HL-60 (cell line): ENCODE results near the gene KAZALD1.
A peak's percentile ranks its signal among the peaks of the same experiment; 100 is the strongest.
"Not testable (repeated sequence)": the region's sequence is repeated elsewhere in the genome, so short reads cannot be mapped to it uniquely, and the experiment has no call there.

Experiments
- DNase-seq, 2 experiments: peaks; one replicate each; pipeline ENCODE4 v3.0.0-alpha.2; 2010 to 2020; ENCODE audit warnings: low read depth in 1 of 2, low spot score in 1 of 2
- H3K27ac ChIP-seq: fragments of 250-450 bp; sonication (Bioruptor Pico); replicated peaks from 2 replicates; pipeline ENCODE4 v1.5.1; 2020; ENCODE audit warnings: mild to moderate bottlenecking, moderate library complexity
- H3K27me3 ChIP-seq: fragments of 250-450 bp; sonication (Bioruptor Pico); 2 replicates; pipeline ENCODE4 v1.5.1; 2021; ENCODE audit warnings: mild to moderate bottlenecking, moderate library complexity; ENCODE audit not compliant: insufficient read depth, poor library complexity, severe bottlenecking
- H3K4me3 ChIP-seq: replicated peaks from 2 replicates; pipeline ENCODE4 v1.5.1; 2011; ENCODE audit warnings: mild to moderate bottlenecking, control low read depth, low read length; ENCODE audit not compliant: insufficient read depth
- GABPA ChIP-seq: IDR thresholded peaks from 2 replicates; pipeline ENCODE4 v1.6.1; 2012; ENCODE audit warnings: low read depth
- POLR2AphosphoS5 ChIP-seq: IDR thresholded peaks from 2 replicates; pipeline ENCODE4 v1.6.1; 2012; ENCODE audit warnings: low read depth
- REST ChIP-seq: IDR thresholded peaks from 2 replicates; pipeline ENCODE4 v1.6.1; 2012; ENCODE audit warnings: low read depth; ENCODE audit not compliant: insufficient replicate concordance
- SPI1 ChIP-seq: IDR thresholded peaks from 2 replicates; pipeline ENCODE4 v1.6.1; 2012; ENCODE audit warnings: low read depth, mild to moderate bottlenecking, borderline replicate concordance
- TF ChIP-seq, protein P1 (sequence below): IDR thresholded peaks from one replicate; pipeline ENCODE4 v1.5.1; 2011; ENCODE audit warnings: low read length, control low read depth, inconsistent platforms; ENCODE audit not compliant: insufficient read depth

KAZALD1 gene

DNA sequence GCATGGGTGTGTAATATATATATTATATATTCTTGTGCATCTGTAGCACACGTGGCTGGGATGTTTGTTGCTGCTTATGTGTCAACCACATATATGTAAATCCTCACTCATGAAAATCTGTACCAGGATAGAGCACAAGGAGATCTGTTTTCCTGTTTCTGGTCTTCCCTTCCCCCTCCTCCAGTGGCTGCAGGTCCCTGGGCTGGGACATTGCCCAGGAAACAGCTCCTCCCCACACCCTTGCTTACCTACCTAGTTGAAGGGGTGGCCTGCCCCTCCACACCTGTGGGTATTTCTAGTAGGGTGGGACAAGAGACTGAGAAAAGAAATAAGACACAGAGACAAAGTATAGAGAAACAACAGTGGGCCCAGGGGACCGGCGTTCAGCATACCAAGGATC, 28.5 kb upstream of the KAZALD1 start:
- H3K4me3 ChIP-seq, result peak overlapping the region; percentile 74
- TF ChIP-seq SPI1 (no peak), POLR2AphosphoS5 (no peak), GABPA (no peak), REST (no peak)
- TF ChIP-seq, protein P1, sequence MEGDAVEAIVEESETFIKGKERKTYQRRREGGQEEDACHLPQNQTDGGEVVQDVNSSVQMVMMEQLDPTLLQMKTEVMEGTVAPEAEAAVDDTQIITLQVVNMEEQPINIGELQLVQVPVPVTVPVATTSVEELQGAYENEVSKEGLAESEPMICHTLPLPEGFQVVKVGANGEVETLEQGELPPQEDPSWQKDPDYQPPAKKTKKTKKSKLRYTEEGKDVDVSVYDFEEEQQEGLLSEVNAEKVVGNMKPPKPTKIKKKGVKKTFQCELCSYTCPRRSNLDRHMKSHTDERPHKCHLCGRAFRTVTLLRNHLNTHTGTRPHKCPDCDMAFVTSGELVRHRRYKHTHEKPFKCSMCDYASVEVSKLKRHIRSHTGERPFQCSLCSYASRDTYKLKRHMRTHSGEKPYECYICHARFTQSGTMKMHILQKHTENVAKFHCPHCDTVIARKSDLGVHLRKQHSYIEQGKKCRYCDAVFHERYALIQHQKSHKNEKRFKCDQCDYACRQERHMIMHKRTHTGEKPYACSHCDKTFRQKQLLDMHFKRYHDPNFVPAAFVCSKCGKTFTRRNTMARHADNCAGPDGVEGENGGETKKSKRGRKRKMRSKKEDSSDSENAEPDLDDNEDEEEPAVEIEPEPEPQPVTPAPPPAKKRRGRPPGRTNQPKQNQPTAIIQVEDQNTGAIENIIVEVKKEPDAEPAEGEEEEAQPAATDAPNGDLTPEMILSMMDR, result no peak
- no peaks in the 10 kb centered on the region for H3K27me3 ChIP-seq
- DNase-seq, result no peak
- H3K27ac ChIP-seq, result peak overlapping the region; percentile 74

DNA sequence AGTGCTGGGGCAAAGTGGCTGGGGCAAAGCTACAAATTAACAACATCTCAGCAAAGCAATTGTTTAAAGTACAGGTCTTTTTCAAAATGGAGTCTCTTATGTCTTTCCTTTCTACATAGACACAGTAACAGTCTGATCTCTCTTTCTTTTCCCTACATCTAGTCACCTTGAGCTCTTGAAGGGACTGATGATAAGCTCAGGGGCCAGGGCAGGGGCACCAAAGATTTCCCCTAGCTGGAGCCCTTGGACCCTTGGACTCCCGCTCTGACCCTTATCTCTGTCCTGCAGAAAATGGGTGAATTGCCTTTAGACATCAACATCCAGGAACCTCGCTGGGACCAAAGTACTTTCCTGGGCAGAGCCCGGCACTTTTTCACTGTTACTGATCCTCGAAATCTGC, 27.4 kb upstream of the KAZALD1 start:
- DNase-seq, H3K4me3 ChIP-seq, H3K27ac ChIP-seq, H3K27me3 ChIP-seq: not testable (repeated sequence)

DNA sequence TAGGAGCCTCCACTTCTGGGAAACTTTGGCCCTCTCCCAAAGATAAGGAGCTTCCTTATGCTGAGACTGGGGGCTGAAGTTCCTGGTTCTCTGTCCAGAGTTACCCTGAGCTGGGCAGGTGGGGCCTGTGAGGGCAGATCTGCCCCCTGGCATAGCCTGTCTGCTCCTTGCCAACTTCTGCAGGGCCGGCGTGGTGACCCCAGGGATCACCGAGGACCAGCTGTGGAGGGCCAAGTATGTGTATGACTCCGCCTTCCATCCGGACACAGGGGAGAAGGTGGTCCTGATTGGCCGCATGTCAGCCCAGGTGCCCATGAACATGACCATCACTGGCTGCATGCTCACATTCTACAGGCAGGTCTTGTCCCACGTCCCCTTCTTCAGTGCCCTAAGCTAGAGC, 26.5 kb upstream of the KAZALD1 start:
- TF ChIP-seq SPI1 (no peak), GABPA (no peak), POLR2AphosphoS5 (no peak), REST (no peak)
- TF ChIP-seq, protein P1, result no peak
- H3K27me3 ChIP-seq, result no peaks in the 10 kb centered on the region
- no peak for DNase-seq

DNA sequence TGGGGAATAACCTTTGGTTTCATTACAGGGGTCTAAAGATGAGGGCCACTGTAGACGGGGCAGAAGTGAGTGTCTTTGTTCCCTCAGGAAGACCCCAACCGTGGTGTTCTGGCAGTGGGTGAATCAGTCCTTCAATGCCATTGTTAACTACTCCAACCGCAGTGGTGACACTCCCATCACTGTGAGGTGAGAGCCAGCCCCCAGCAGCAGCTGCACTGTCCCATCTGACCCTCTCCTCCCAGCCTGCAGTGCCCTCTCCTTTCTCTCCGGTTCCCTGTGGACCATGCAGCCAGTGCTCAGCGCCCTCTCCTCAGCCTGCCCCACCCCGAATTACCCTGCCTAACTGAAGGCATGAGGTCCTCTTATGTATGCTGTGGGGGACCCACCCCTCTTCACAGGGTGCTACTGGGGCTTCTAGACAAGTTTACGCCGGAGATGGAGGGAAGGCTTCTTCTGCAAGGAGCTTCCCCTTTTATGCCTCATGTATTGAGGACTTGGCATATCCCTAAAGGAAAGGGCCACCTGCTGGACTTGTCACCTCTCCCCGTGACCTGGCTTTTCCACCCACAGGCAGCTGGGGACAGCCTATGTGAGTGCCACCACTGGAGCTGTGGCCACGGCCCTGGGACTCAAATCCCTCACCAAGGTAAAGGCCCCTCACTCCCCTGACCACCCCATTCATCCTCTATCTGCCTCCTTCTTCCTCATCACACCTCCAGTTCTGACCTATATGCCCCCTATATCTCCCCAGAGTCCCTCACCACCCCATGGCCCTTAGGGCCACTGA, 25.7 kb upstream of the KAZALD1 start:
- no peaks in the 10 kb centered on the region for H3K27me3 ChIP-seq
- no peak for TF ChIP-seq POLR2AphosphoS5
- no peak for TF ChIP-seq GABPA
- TF ChIP-seq REST, result no peak
- no peak for TF ChIP-seq SPI1
- TF ChIP-seq, protein P1, result no peak
- no peak overlapping the region for H3K4me3 ChIP-seq
- DNase-seq, result no peak
- H3K27ac ChIP-seq, result no peak overlapping the region

More for the DNA sequence above, 26.5 kb upstream of the KAZALD1 start:
- H3K4me3 ChIP-seq, result no peak overlapping the region
- no peak overlapping the region for H3K27ac ChIP-seq
